IPS-NIHi7 (cell line): ENCODE measurements around the gene SNRPF.
A peak's percentile ranks its signal among the peaks of the same experiment; 100 is the strongest.

Experiments
- DNase-seq: peaks from one replicate; pipeline ENCODE4 v3.0.0; 2012; ENCODE audit warnings: mixed read lengths; ENCODE audit errors: extremely low spot score

SNRPF gene

GRCh38 chr12:95859344-95859816, 628 bp downstream of the SNRPF start:
- peak; percentile 43 for DNase-seq

- no peak for DNase-seq
These were observed 1.4 kb downstream of the SNRPF start for GRCh38 chr12:95859947-95860850.

- DNase-seq, result no peak
These were observed 3.3 kb downstream of the SNRPF start for GRCh38 chr12:95862038-95862437.

- DNase-seq, result no peak
These were observed 4.6 kb downstream of the SNRPF start for GRCh38 chr12:95863337-95863736.

GRCh38 chr12:95870897-95871296, 12.1 kb downstream of the SNRPF start:
- DNase-seq, result no peak

GRCh38 chr12:95874452-95874851, 15.7 kb downstream of the SNRPF start:
- peak; percentile 41 for DNase-seq

- DNase-seq, result no peak
These were observed 18.9 kb downstream of the SNRPF start for GRCh38 chr12:95877622-95878021.

- DNase-seq, result no peak
These were observed 22.1 kb downstream of the SNRPF start for GRCh38 chr12:95880895-95881294.

GRCh38 chr12:95881331-95881955, 22.7 kb downstream of the SNRPF start:
- DNase-seq, result no peak

GRCh38 chr12:95882080-95882479, 23.3 kb downstream of the SNRPF start:
- no peak for DNase-seq

- DNase-seq, result no peak
These were observed 24.1 kb downstream of the SNRPF start for GRCh38 chr12:95882873-95883272.

- DNase-seq, result no peak
These were observed 26.2 kb downstream of the SNRPF start for GRCh38 chr12:95884998-95885397.

GRCh38 chr12:95887311-95887710, 28.6 kb downstream of the SNRPF start:
- DNase-seq, result no peak

GRCh38 chr12:95890958-95891357, 32.2 kb downstream of the SNRPF start:
- no peak for DNase-seq

- DNase-seq, result no peak
These were observed 38.1 kb downstream of the SNRPF start for GRCh38 chr12:95896846-95897245.

GRCh38 chr12:95898081-95898480, 39.3 kb downstream of the SNRPF start:
- no peak for DNase-seq

- no peak for DNase-seq
These were observed 49.8 kb downstream of the SNRPF start for GRCh38 chr12:95908573-95908972.

- no peak for DNase-seq
These were observed 51.1 kb downstream of the SNRPF start for GRCh38 chr12:95909871-95910270.
